ENCODE measurements around the gene PMS2.
A peak's percentile ranks its signal among the peaks of the same experiment; 100 is the strongest.
"Not testable (repeated sequence)": the region's sequence is repeated elsewhere in the genome, so short reads cannot be mapped to it uniquely, and the experiment has no call there.

PMS2 gene

GRCh38 chr7:6016653-6016966 is 7.8 kb upstream of the PMS2 start:
- no peaks in the 10 kb centered on the region for H3K27me3 ChIP-seq (replicated peaks; ENCODE audit: control insufficient read depth, insufficient read depth, low read length, poor library complexity, severe bottlenecking)
- no peak for DNase-seq
- no peaks in the 10 kb centered on the region for H3K9me3 ChIP-seq (ENCODE audit: control insufficient read depth, low read length)
- no peak overlapping the region for H3K4me3 ChIP-seq (ENCODE audit: insufficient read depth, low read depth, low read length, poor library complexity, severe bottlenecking)
- no peaks in the 10 kb centered on the region for H3K4me1 ChIP-seq (ENCODE audit: control insufficient read depth, insufficient read depth, low read length, poor library complexity, severe bottlenecking)
- no peak overlapping the region for H3K27ac ChIP-seq (ENCODE audit: insufficient read depth, low read length, poor library complexity, severe bottlenecking)
- peaks cover 18% of the 10 kb centered on the region for H3K36me3 ChIP-seq (ENCODE audit: control insufficient read depth, insufficient read depth, low read length)

- no peak for DNase-seq
- Histone ChIP-seq H3K4me1 (ENCODE audit: control insufficient read depth, insufficient read depth, low read length, poor library complexity, severe bottlenecking) (no peaks in the 10 kb centered on the region), H3K27me3 (replicated peaks; ENCODE audit: control insufficient read depth, insufficient read depth, low read length, poor library complexity, severe bottlenecking) (no peaks in the 10 kb centered on the region), H3K36me3 (ENCODE audit: control insufficient read depth, insufficient read depth, low read length) (peaks cover 16% of the 10 kb centered on the region), H3K4me3 (ENCODE audit: insufficient read depth, low read depth, low read length, poor library complexity, severe bottlenecking) (no peak overlapping the region), H3K9me3 (ENCODE audit: control insufficient read depth, low read length) (no peaks in the 10 kb centered on the region), H3K27ac (ENCODE audit: insufficient read depth, low read length, poor library complexity, severe bottlenecking) (no peak overlapping the region)
Measured at GRCh38 chr7:6015917-6016652, 7.2 kb upstream of the PMS2 start.

- H3K27me3 ChIP-seq (replicated peaks; ENCODE audit: control insufficient read depth, insufficient read depth, low read length, poor library complexity, severe bottlenecking) = no peaks in the 10 kb centered on the region
- H3K4me1 ChIP-seq (ENCODE audit: control insufficient read depth, insufficient read depth, low read length, poor library complexity, severe bottlenecking) = peaks cover 4% of the 10 kb centered on the region
- no peak overlapping the region for H3K4me3 ChIP-seq (ENCODE audit: insufficient read depth, low read depth, low read length, poor library complexity, severe bottlenecking)
- H3K36me3 ChIP-seq (ENCODE audit: control insufficient read depth, insufficient read depth, low read length) = peaks cover 3% of the 10 kb centered on the region
- no peak overlapping the region for H3K27ac ChIP-seq (ENCODE audit: insufficient read depth, low read length, poor library complexity, severe bottlenecking)
- no peak for DNase-seq
- no peaks in the 10 kb centered on the region for H3K9me3 ChIP-seq (ENCODE audit: control insufficient read depth, low read length)
Measured at GRCh38 chr7:6012355-6013104, 3.7 kb upstream of the PMS2 start.

GRCh38 chr7:6011541-6011940 is 2.7 kb upstream of the PMS2 start:
- Histone ChIP-seq H3K4me1 (ENCODE audit: control insufficient read depth, insufficient read depth, low read length, poor library complexity, severe bottlenecking) (peaks cover 4% of the 10 kb centered on the region), H3K4me3 (ENCODE audit: insufficient read depth, low read depth, low read length, poor library complexity, severe bottlenecking) (no peak overlapping the region), H3K27me3 (replicated peaks; ENCODE audit: control insufficient read depth, insufficient read depth, low read length, poor library complexity, severe bottlenecking) (no peaks in the 10 kb centered on the region), H3K9me3 (ENCODE audit: control insufficient read depth, low read length) (no peaks in the 10 kb centered on the region), H3K27ac (ENCODE audit: insufficient read depth, low read length, poor library complexity, severe bottlenecking) (no peak overlapping the region), H3K36me3 (ENCODE audit: control insufficient read depth, insufficient read depth, low read length) (no peaks in the 10 kb centered on the region)
- DNase-seq = no peak

- H3K27ac ChIP-seq (ENCODE audit: insufficient read depth, low read length, poor library complexity, severe bottlenecking); DNase-seq; H3K4me1 ChIP-seq (ENCODE audit: control insufficient read depth, insufficient read depth, low read length, poor library complexity, severe bottlenecking); H3K9me3 ChIP-seq (ENCODE audit: control insufficient read depth, low read length); H3K27me3 ChIP-seq (replicated peaks; ENCODE audit: control insufficient read depth, insufficient read depth, low read length, poor library complexity, severe bottlenecking); H3K4me3 ChIP-seq (ENCODE audit: insufficient read depth, low read depth, low read length, poor library complexity, severe bottlenecking); H3K36me3 ChIP-seq (ENCODE audit: control insufficient read depth, insufficient read depth, low read length): not testable (repeated sequence)
Measured at GRCh38 chr7:6010370-6010769, 1.5 kb upstream of the PMS2 start.

- H3K27ac ChIP-seq (ENCODE audit: insufficient read depth, low read length, poor library complexity, severe bottlenecking) = peak overlapping the region; percentile 88
- not testable (repeated sequence) for H3K9me3 ChIP-seq (ENCODE audit: control insufficient read depth, low read length); H3K36me3 ChIP-seq (ENCODE audit: control insufficient read depth, insufficient read depth, low read length)
Measured at GRCh38 chr7:6007835-6008590, 836 bp downstream of the PMS2 start.

GRCh38 chr7:6007386-6007785 is 1.5 kb downstream of the PMS2 start:
- Histone ChIP-seq H3K4me1 (ENCODE audit: control insufficient read depth, insufficient read depth, low read length, poor library complexity, severe bottlenecking) (peaks cover 4% of the 10 kb centered on the region), H3K27me3 (replicated peaks; ENCODE audit: control insufficient read depth, insufficient read depth, low read length, poor library complexity, severe bottlenecking) (no peaks in the 10 kb centered on the region), H3K36me3 (ENCODE audit: control insufficient read depth, insufficient read depth, low read length) (peaks cover 14% of the 10 kb centered on the region), H3K4me3 (ENCODE audit: insufficient read depth, low read depth, low read length, poor library complexity, severe bottlenecking) (no peak overlapping the region), H3K27ac (ENCODE audit: insufficient read depth, low read length, poor library complexity, severe bottlenecking) (no peak overlapping the region), H3K9me3 (ENCODE audit: control insufficient read depth, low read length) (no peaks in the 10 kb centered on the region)
- no peak for DNase-seq

More at GRCh38 chr7:6007835-6008590, 836 bp downstream of the PMS2 start:
- peak overlapping the region; percentile 98 for H3K4me3 ChIP-seq (ENCODE audit: insufficient read depth, low read depth, low read length, poor library complexity, severe bottlenecking)
- DNase-seq; H3K4me1 ChIP-seq (ENCODE audit: control insufficient read depth, insufficient read depth, low read length, poor library complexity, severe bottlenecking); H3K27me3 ChIP-seq (replicated peaks; ENCODE audit: control insufficient read depth, insufficient read depth, low read length, poor library complexity, severe bottlenecking): not testable (repeated sequence)

GRCh38 chr7:5997210-5997808 is 11.5 kb downstream of the PMS2 start:
- H3K4me1 ChIP-seq (ENCODE audit: control insufficient read depth, insufficient read depth, low read length, poor library complexity, severe bottlenecking) = no peaks in the 10 kb centered on the region
- no peaks in the 10 kb centered on the region for H3K9me3 ChIP-seq (ENCODE audit: control insufficient read depth, low read length)
- peaks cover 26% of the 10 kb centered on the region for H3K36me3 ChIP-seq (ENCODE audit: control insufficient read depth, insufficient read depth, low read length)
- no peaks in the 10 kb centered on the region for H3K27me3 ChIP-seq (replicated peaks; ENCODE audit: control insufficient read depth, insufficient read depth, low read length, poor library complexity, severe bottlenecking)
- no peak overlapping the region for H3K4me3 ChIP-seq (ENCODE audit: insufficient read depth, low read depth, low read length, poor library complexity, severe bottlenecking)
- DNase-seq = peak in 2 of 3 donors; percentile 13 to 26
- no peak overlapping the region for H3K27ac ChIP-seq (ENCODE audit: insufficient read depth, low read length, poor library complexity, severe bottlenecking)

GRCh38 chr7:5987061-5987460 is 21.8 kb downstream of the PMS2 start:
- not testable (repeated sequence) for DNase-seq; H3K4me3 ChIP-seq (ENCODE audit: insufficient read depth, low read depth, low read length, poor library complexity, severe bottlenecking); H3K27ac ChIP-seq (ENCODE audit: insufficient read depth, low read length, poor library complexity, severe bottlenecking)

More at GRCh38 chr7:5987061-5987460, 21.8 kb downstream of the PMS2 start:
- not testable (repeated sequence) for H3K4me1 ChIP-seq (ENCODE audit: control insufficient read depth, insufficient read depth, low read length, poor library complexity, severe bottlenecking); H3K9me3 ChIP-seq (ENCODE audit: control insufficient read depth, low read length); H3K27me3 ChIP-seq (replicated peaks; ENCODE audit: control insufficient read depth, insufficient read depth, low read length, poor library complexity, severe bottlenecking)
- H3K36me3 ChIP-seq (ENCODE audit: control insufficient read depth, insufficient read depth, low read length) = peaks cover 24% of the 10 kb centered on the region

All from effector memory CD4-positive, alpha-beta T cell (primary cell).